GM19463 (cell line): ENCODE measurements around the gene RUNX2.

ENCODE experiments used
- ATAC-seq: cut with Tn5 transposase; IDR thresholded peaks from one replicate; pipeline ENCODE4 v1.9.1; 2021; ENCODE audit warnings: mild to moderate bottlenecking, moderate library complexity; ENCODE audit not compliant: unreplicated experiment

The RUNX2 gene

GRCh38 chr6:45505470-45505869, 177.3 kb downstream of the RUNX2 start:
- ATAC-seq, result no peak

GRCh38 chr6:45507186-45507585, 179.1 kb downstream of the RUNX2 start:
- ATAC-seq, result no peak

GRCh38 chr6:45509426-45509825, 181.3 kb downstream of the RUNX2 start:
- no peak for ATAC-seq

GRCh38 chr6:45512717-45513116, 184.6 kb downstream of the RUNX2 start:
- ATAC-seq, result no peak

GRCh38 chr6:45513213-45513618, 185.1 kb downstream of the RUNX2 start:
- no peak for ATAC-seq

GRCh38 chr6:45513843-45514242, 185.7 kb downstream of the RUNX2 start:
- no peak for ATAC-seq

GRCh38 chr6:45514454-45515230, 186.5 kb downstream of the RUNX2 start:
- ATAC-seq, result no peak

GRCh38 chr6:45518013-45518720, 190.0 kb downstream of the RUNX2 start:
- no peak for ATAC-seq

- ATAC-seq, result no peak
Observed at GRCh38 chr6:45521226-45521625, 193.1 kb downstream of the RUNX2 start.

- ATAC-seq, result no peak
Observed at GRCh38 chr6:45522486-45522885, 194.4 kb downstream of the RUNX2 start.

- no peak for ATAC-seq
Observed at GRCh38 chr6:45527210-45527609, 199.1 kb downstream of the RUNX2 start.

- no peak for ATAC-seq
Observed at GRCh38 chr6:45531999-45532595, 204.0 kb downstream of the RUNX2 start.

- no peak for ATAC-seq
Observed at GRCh38 chr6:45532721-45533210, 204.6 kb downstream of the RUNX2 start.

GRCh38 chr6:45533386-45533785, 205.3 kb downstream of the RUNX2 start:
- no peak for ATAC-seq

GRCh38 chr6:45535933-45536332, 207.8 kb downstream of the RUNX2 start:
- no peak for ATAC-seq

GRCh38 chr6:45537539-45537938, 209.4 kb downstream of the RUNX2 start:
- ATAC-seq, result no peak

GRCh38 chr6:45538641-45539547, 210.8 kb downstream of the RUNX2 start:
- ATAC-seq, result no peak

GRCh38 chr6:45540375-45540920, 212.3 kb downstream of the RUNX2 start:
- ATAC-seq, result no peak

- ATAC-seq, result no peak
Observed at GRCh38 chr6:45541934-45542333, 213.8 kb downstream of the RUNX2 start.
